A673 (cell line): ENCODE data around the gene FGGY. TPM values are rescaled to one million over a fixed set of nuclear protein-coding genes. Genes with fewer than 3 reads are reported as not detected.
A peak's percentile ranks its signal among the peaks of the same experiment; 100 is the strongest.

ENCODE experiments used
- BruUV-seq: library from RNA; stranded (reverse); fragments of 400-500 nt; replicated peaks from 2 replicates; lab custom pipeline; 2021; lab: Mats Ljungman, UMichigan
- CTCF ChIA-PET: fragments of 300-600 bp; sonication (Branson Sonifier 250); formaldehyde crosslinking; loops from one replicate; lab custom pipeline; 2022; ENCODE audit warnings: antibody characterized with exemption; lab: Charles Lee
- POLR2A ChIA-PET: fragments of 300-600 bp; sonication (Branson Sonifier 250); formaldehyde crosslinking; loops from one replicate; lab custom pipeline; 2022; ENCODE audit warnings: antibody characterized with exemption; ENCODE audit not compliant: low non-redundant PET; lab: Charles Lee
- DNase-seq: peaks from one replicate; pipeline ENCODE4 v3.0.0-alpha.2; 2015; ENCODE audit warnings: low spot score
- H3K27ac ChIP-seq: fragments of 200-600 bp; sonication (generic); 2 replicates; pipeline ENCODE4 v1.5.1; 2016; ENCODE audit warnings: mixed run types, low read depth, mild to moderate bottlenecking, mixed read lengths, antibody characterized with exemption, low read length; ENCODE audit not compliant: poor library complexity, severe bottlenecking
- H3K27me3 ChIP-seq: fragments of 200-600 bp; sonication (generic); replicated peaks from 2 replicates; pipeline ENCODE4 v1.6.1; 2017; ENCODE audit warnings: mixed run types, low read depth, mild to moderate bottlenecking, mixed read lengths, antibody characterized with exemption, low read length; ENCODE audit not compliant: insufficient read depth, poor library complexity
- H3K36me3 ChIP-seq: fragments of 200-600 bp; sonication (generic); 2 replicates; pipeline ENCODE4 v1.6.1; 2016; ENCODE audit warnings: mixed run types, mild to moderate bottlenecking, mixed read lengths, antibody characterized with exemption, low read length; ENCODE audit not compliant: insufficient read depth, poor library complexity, severe bottlenecking
- H3K4me1 ChIP-seq: fragments of 200-600 bp; sonication (generic); 2 replicates; pipeline ENCODE4 v1.6.1; 2017; ENCODE audit warnings: mixed run types, mild to moderate bottlenecking, mixed read lengths, antibody characterized with exemption, low read length; ENCODE audit not compliant: insufficient read depth, poor library complexity, severe bottlenecking
- H3K4me3 ChIP-seq: fragments of 200-600 bp; sonication (generic); 2 replicates; pipeline ENCODE4 v1.5.1; 2016; ENCODE audit warnings: low read depth, mixed run types, mild to moderate bottlenecking, mixed read lengths, low read length; ENCODE audit not compliant: poor library complexity, severe bottlenecking
- H3K9me3 ChIP-seq: fragments of 200-600 bp; sonication (generic); 2 replicates; pipeline ENCODE4 v1.6.1; 2016; ENCODE audit warnings: mixed run types, low read depth, mild to moderate bottlenecking, mixed read lengths, antibody characterized with exemption, low read length; ENCODE audit not compliant: poor library complexity, severe bottlenecking
- CTCF ChIP-seq: fragments of 300-800, 200-600 bp; sonication (generic); conservative IDR thresholded peaks from 2 replicates; pipeline ENCODE4 v1.5.1; 2017; ENCODE audit warnings: low read depth, mild to moderate bottlenecking, antibody characterized with exemption, low read length, moderate library complexity, mixed read lengths
- EZH2 ChIP-seq: fragments of 200-600 bp; sonication (generic); IDR thresholded peaks from 2 replicates; pipeline ENCODE4 v1.6.1; 2017; ENCODE audit warnings: borderline replicate concordance, low read depth, mild to moderate bottlenecking, mixed read lengths, antibody characterized with exemption, low read length; ENCODE audit not compliant: poor library complexity, severe bottlenecking
- intact Hi-C: fragments of 100-400 bp; cut with micrococcal nuclease; formaldehyde crosslinking; loops from one replicate; pipeline ENCODE4 v1.10.0; 2022; ENCODE audit not compliant: unreplicated experiment
- total RNA-seq: library from RNA; stranded (reverse); gene quantifications from 2 replicates; pipeline ENCODE4 v1.2.3, GENCODE V29; 2021

The FGGY gene
- total RNA-seq, 1 experiment from 2014 or later = 2.6 TPM

GRCh38 chr1:59500950-59501742 is 204.3 kb downstream of the FGGY start:
- ChIA-PET CTCF (interaction anchor here (1.1 kb wide), 1 partner anchor 198 kb away, joined by 3 read pairs; no protein-coding TSS in a partner anchor), POLR2A (no interaction called here)
- TF ChIP-seq EZH2 (no peak), CTCF (no peak)
- intact Hi-C loops = no loop called here
- no peak overlapping the region for H3K4me3 ChIP-seq
- H3K27ac ChIP-seq = no peak overlapping the region
- no peaks in the 10 kb centered on the region for H3K9me3 ChIP-seq
- H3K4me1 ChIP-seq = peaks cover 23% of the 10 kb centered on the region
- BruUV-seq = no TSS peak
- no peaks in the 10 kb centered on the region for H3K27me3 ChIP-seq
- H3K36me3 ChIP-seq = no peaks in the 10 kb centered on the region
- no peak for DNase-seq

- no peak overlapping the region for H3K4me3 ChIP-seq
- H3K9me3 ChIP-seq = no peaks in the 10 kb centered on the region
- no TSS peak for BruUV-seq
- POLR2A ChIA-PET = interaction anchor here (0.5 kb wide), 1 partner anchor 257 kb away, joined by 11 read pairs; no protein-coding TSS in a partner anchor
- H3K27me3 ChIP-seq = no peaks in the 10 kb centered on the region
- intact Hi-C loops = no loop called here
- H3K36me3 ChIP-seq = no peaks in the 10 kb centered on the region
- no peak for TF ChIP-seq CTCF
- no peak for TF ChIP-seq EZH2
- CTCF ChIA-PET = interaction anchor here (0.5 to 1.1 kb wide), 2 partner anchors 197 to 358 kb away, joined by 3 read pairs; no protein-coding TSS in a partner anchor
- H3K4me1 ChIP-seq = peaks cover 24% of the 10 kb centered on the region
- DNase-seq = peak; percentile 41
- H3K27ac ChIP-seq = no peak overlapping the region
Measured at GRCh38 chr1:59502009-59502691, 205.3 kb downstream of the FGGY start.

GRCh38 chr1:59504276-59504675 is 207.4 kb downstream of the FGGY start:
- H3K27ac ChIP-seq = peak overlapping the region; percentile 57
- H3K27me3 ChIP-seq = no peaks in the 10 kb centered on the region
- DNase-seq = peak; percentile 61
- no peaks in the 10 kb centered on the region for H3K36me3 ChIP-seq
- H3K4me3 ChIP-seq = no peak overlapping the region
- H3K9me3 ChIP-seq = no peaks in the 10 kb centered on the region
- no TSS peak for BruUV-seq
- H3K4me1 ChIP-seq = peaks cover 24% of the 10 kb centered on the region
- ChIA-PET POLR2A (no interaction called here), CTCF (no interaction called here)
- intact Hi-C loops = no loop called here
- TF ChIP-seq EZH2 = no peak
- no peak for TF ChIP-seq CTCF
